Keratinocyte (primary cell): ENCODE measurements around the gene PSAPL1.

Experiments
- CTCF ChIP-seq, 3 experiments: IDR thresholded peaks in 1 of 3; conservative IDR thresholded peaks in 1 of 3; optimal IDR thresholded peaks in 1 of 3; 2 replicates in 2 of 3; 3 replicates in 1 of 3; pipeline versions ENCODE3 to v1.5.1; 2011; ENCODE audit warnings: low read length in 3 of 3, mild to moderate bottlenecking in 3 of 3, moderate library complexity in 2 of 3, control low read depth in 1 of 3, inconsistent platforms in 1 of 3; ENCODE audit not compliant: insufficient read depth in 2 of 3; ENCODE audit errors: extremely low read depth in 1 of 3
- EZH2 ChIP-seq: IDR thresholded peaks from one replicate; pipeline ENCODE4 v1.6.1; 2012; ENCODE audit warnings: inconsistent platforms, mild to moderate bottlenecking, low read length, moderate library complexity

- TF ChIP-seq CTCF (optimal IDR thresholded peaks at IDR 0.05 in 1 of 3, IDR thresholded peaks at IDR 0.05 in 1 of 3, conservative IDR thresholded peaks at IDR 0.05 in 1 of 3; ENCODE audit: extremely low read depth in 1 of 3, insufficient read depth in 2 of 3, low read length in 3 of 3) (no peak), EZH2 (no peak)
These were observed 34.3 kb upstream of the PSAPL1 start for GRCh38 chr4:7469023-7469422.
